Breast epithelium (tissue), 3 donors: Measurements from ENCODE around the gene IFI27.

Experiments used
- CTCF ChIP-seq, 3 donors: fragments of 450-650 bp; IDR thresholded peaks; one replicate each; pipeline ENCODE4 v1.5.1; 2016 to 2017; ENCODE audit warnings: antibody characterized with exemption in 3 of 3, mild to moderate bottlenecking in 3 of 3, moderate library complexity in 3 of 3
- POLR2A ChIP-seq: fragments of 450-650 bp; IDR thresholded peaks from one replicate; pipeline ENCODE4 v1.6.1; 2016; ENCODE audit warnings: antibody characterized with exemption, mild to moderate bottlenecking, moderate library complexity
- POLR2AphosphoS5 ChIP-seq, 3 donors: sonication (generic); formaldehyde crosslinking; IDR thresholded peaks; one replicate each; pipeline ENCODE4 v1.6.1; 2017; ENCODE audit warnings: antibody characterized with exemption in 3 of 3

- TF ChIP-seq POLR2A (no peak), CTCF (IDR thresholded peaks at IDR 0.05) (no peak), POLR2AphosphoS5 (IDR thresholded peaks at IDR 0.05) (no peak)
These were observed 15.8 kb downstream of the IFI27 start for GRCh38 chr14:94126419-94126677.
